Gastroesophageal sphincter (tissue), 3 donors: ENCODE measurements around the gene KRTAP10-1.

ENCODE experiments used
- CTCF ChIP-seq, 4 experiments: fragments of 200-600 bp in 2 of 4; fragments of 450-650 bp in 2 of 4; sonication (generic) in 1 of 4; IDR thresholded peaks; one replicate each; pipeline ENCODE4 v1.5.1; 2017 to 2019; ENCODE audit warnings: antibody characterized with exemption in 4 of 4, mild to moderate bottlenecking in 2 of 4, moderate library complexity in 2 of 4
- POLR2A ChIP-seq, 2 donors: fragments of 450-650 bp; IDR thresholded peaks; one replicate each; pipeline ENCODE4 v1.6.1; 2017; ENCODE audit warnings: antibody characterized with exemption in 2 of 2, mild to moderate bottlenecking in 2 of 2, moderate library complexity in 1 of 2

- TF ChIP-seq CTCF (IDR thresholded peaks at IDR 0.05) = no peak
- TF ChIP-seq POLR2A (IDR thresholded peaks at IDR 0.05) = no peak
Observed at GRCh38 chr21:44519346-44520325, 20.4 kb downstream of the KRTAP10-1 start.
